GM23338 (cell line): ENCODE measurements around the gene SDR42E2.

Source experiments
- EZH2 ChIP-seq: fragments of 200-600 bp; sonication (generic); IDR thresholded peaks from one replicate; pipeline ENCODE4 v1.8.0; 2017; ENCODE audit warnings: antibody characterized with exemption, mild to moderate bottlenecking, low read depth; ENCODE audit not compliant: unreplicated experiment
- TF ChIP-seq, protein P1 (sequence below), 2 experiments: fragments of 200-600 bp in 1 of 2; sonication (generic) in 1 of 2; conservative IDR thresholded peaks; 2 replicates each; pipeline versions ENCODE4 v1.5.1 to v1.6.1; 2016 to 2017; ENCODE audit warnings: antibody characterized with exemption in 2 of 2, low read depth in 2 of 2, mild to moderate bottlenecking in 2 of 2, moderate library complexity in 1 of 2

- TF ChIP-seq, protein P1, sequence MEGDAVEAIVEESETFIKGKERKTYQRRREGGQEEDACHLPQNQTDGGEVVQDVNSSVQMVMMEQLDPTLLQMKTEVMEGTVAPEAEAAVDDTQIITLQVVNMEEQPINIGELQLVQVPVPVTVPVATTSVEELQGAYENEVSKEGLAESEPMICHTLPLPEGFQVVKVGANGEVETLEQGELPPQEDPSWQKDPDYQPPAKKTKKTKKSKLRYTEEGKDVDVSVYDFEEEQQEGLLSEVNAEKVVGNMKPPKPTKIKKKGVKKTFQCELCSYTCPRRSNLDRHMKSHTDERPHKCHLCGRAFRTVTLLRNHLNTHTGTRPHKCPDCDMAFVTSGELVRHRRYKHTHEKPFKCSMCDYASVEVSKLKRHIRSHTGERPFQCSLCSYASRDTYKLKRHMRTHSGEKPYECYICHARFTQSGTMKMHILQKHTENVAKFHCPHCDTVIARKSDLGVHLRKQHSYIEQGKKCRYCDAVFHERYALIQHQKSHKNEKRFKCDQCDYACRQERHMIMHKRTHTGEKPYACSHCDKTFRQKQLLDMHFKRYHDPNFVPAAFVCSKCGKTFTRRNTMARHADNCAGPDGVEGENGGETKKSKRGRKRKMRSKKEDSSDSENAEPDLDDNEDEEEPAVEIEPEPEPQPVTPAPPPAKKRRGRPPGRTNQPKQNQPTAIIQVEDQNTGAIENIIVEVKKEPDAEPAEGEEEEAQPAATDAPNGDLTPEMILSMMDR (conservative IDR thresholded peaks at IDR 0.05; ENCODE audit: low read depth in 2 of 2): no peak
- TF ChIP-seq EZH2: no peak
Measured at GRCh38 chr16:22195445-22195694, 33.1 kb downstream of the SDR42E2 start.
